H9 (cell line): Measurements from ENCODE around the gene KLHDC3. TPM values are rescaled to one million over a fixed set of nuclear protein-coding genes. Genes with fewer than 3 reads are reported as not detected.

Experiments
- DNase-seq: peaks from one replicate; pipeline ENCODE4 v3.0.0-alpha.2; 2017
- H2AFZ ChIP-seq: one replicate; pipeline ENCODE4 v1.6.1; 2013; ENCODE audit warnings: mild to moderate bottlenecking, low read length, control low read depth, moderate library complexity
- H2AK5ac ChIP-seq: 2 replicates; pipeline ENCODE4 v1.6.1; 2013; ENCODE audit warnings: low read length, control low read depth, mixed read lengths; ENCODE audit not compliant: insufficient read length
- H2BK120ac ChIP-seq: one replicate; pipeline ENCODE4 v1.6.1; 2013; ENCODE audit warnings: low read depth, mild to moderate bottlenecking, low read length, control low read depth, inconsistent platforms; ENCODE audit not compliant: poor library complexity, severe bottlenecking
- H2BK12ac ChIP-seq: 2 replicates; pipeline ENCODE4 v1.6.1; 2013; ENCODE audit warnings: low read length, control low read depth, mixed read lengths, low read depth; ENCODE audit not compliant: insufficient read length
- H2BK15ac ChIP-seq: 2 replicates; pipeline ENCODE4 v1.6.1; 2013; ENCODE audit warnings: low read depth, low read length, control low read depth
- H2BK20ac ChIP-seq: one replicate; pipeline ENCODE4 v1.6.1; 2013; ENCODE audit warnings: low read depth, mild to moderate bottlenecking, low read length, control low read depth, inconsistent platforms; ENCODE audit not compliant: poor library complexity, severe bottlenecking
- H2BK5ac ChIP-seq: 2 replicates; pipeline ENCODE4 v1.6.1; 2013; ENCODE audit warnings: low read length, control low read depth, mixed read lengths; ENCODE audit not compliant: insufficient read length
- H3K14ac ChIP-seq: 2 replicates; pipeline ENCODE4 v1.6.1; 2013; ENCODE audit warnings: low read length, control low read depth; ENCODE audit not compliant: insufficient read depth
- H3K18ac ChIP-seq: 2 replicates; pipeline ENCODE4 v1.6.1; 2013; ENCODE audit warnings: low read depth, mild to moderate bottlenecking, mixed read lengths, low read length, control low read depth; ENCODE audit not compliant: insufficient read length
- H3K23ac ChIP-seq: 2 replicates; pipeline ENCODE4 v1.6.1; 2013; ENCODE audit warnings: low read length, control low read depth, mixed read lengths, low read depth; ENCODE audit not compliant: insufficient read length
- H3K23me2 ChIP-seq: 2 replicates; pipeline ENCODE4 v1.6.1; 2013; ENCODE audit warnings: low read depth, mild to moderate bottlenecking, mixed read lengths, low read length, control low read depth; ENCODE audit not compliant: insufficient read length, poor library complexity, severe bottlenecking
- H3K27ac ChIP-seq: 2 replicates; pipeline ENCODE4 v1.5.1; 2013; ENCODE audit warnings: low read length, control low read depth, mixed read lengths, low read depth; ENCODE audit not compliant: insufficient read length
- H3K27me3 ChIP-seq: 2 replicates; pipeline ENCODE4 v1.6.1; 2013; ENCODE audit warnings: low read length, control low read depth, inconsistent platforms; ENCODE audit not compliant: insufficient read depth
- H3K4ac ChIP-seq: 2 replicates; pipeline ENCODE4 v1.6.1; 2013; ENCODE audit warnings: low read depth, mild to moderate bottlenecking, control low read depth, inconsistent platforms, low read length, moderate library complexity
- H3K4me1 ChIP-seq: 2 replicates; pipeline ENCODE4 v1.6.1; 2013; ENCODE audit warnings: low read length, control low read depth, inconsistent platforms; ENCODE audit not compliant: insufficient read depth
- H3K4me2 ChIP-seq: 2 replicates; pipeline ENCODE4 v1.6.1; 2013; ENCODE audit warnings: low read length, control low read depth, mixed read lengths; ENCODE audit not compliant: insufficient read length, insufficient read depth
- H3K56ac ChIP-seq: 2 replicates; pipeline ENCODE4 v1.6.1; 2013; ENCODE audit warnings: low read depth, mild to moderate bottlenecking, mixed read lengths, low read length, control low read depth; ENCODE audit not compliant: insufficient read length
- H3K79me1 ChIP-seq: 2 replicates; pipeline ENCODE4 v1.6.1; 2013; ENCODE audit warnings: low read depth, mild to moderate bottlenecking, moderate library complexity, low read length, control low read depth, inconsistent platforms; ENCODE audit not compliant: insufficient read depth, poor library complexity, severe bottlenecking
- H3K79me2 ChIP-seq: 2 replicates; pipeline ENCODE4 v1.6.1; 2013; ENCODE audit warnings: low read length, control low read depth, inconsistent platforms; ENCODE audit not compliant: insufficient read depth
- H3K9ac ChIP-seq: 2 replicates; pipeline ENCODE4 v1.6.1; 2013; ENCODE audit warnings: low read length, control low read depth, mixed read lengths; ENCODE audit not compliant: insufficient read length; ENCODE audit errors: extremely low read depth
- H3K9me3 ChIP-seq: one replicate; pipeline ENCODE4 v1.6.1; 2013; ENCODE audit warnings: low read depth, low read length, inconsistent platforms; ENCODE audit not compliant: control insufficient read depth
- H3T11ph ChIP-seq: one replicate; pipeline ENCODE4 v1.6.1; 2013; ENCODE audit warnings: mild to moderate bottlenecking, low read length, control low read depth, inconsistent platforms
- H4K20me1 ChIP-seq: one replicate; pipeline ENCODE4 v1.6.1; 2013; ENCODE audit not compliant: control insufficient read depth, insufficient read length, insufficient read depth
- H4K5ac ChIP-seq: 2 replicates; pipeline ENCODE4 v1.6.1; 2013; ENCODE audit warnings: low read depth, mild to moderate bottlenecking, mixed read lengths, low read length, control low read depth; ENCODE audit not compliant: insufficient read length
- H4K8ac ChIP-seq: replicated peaks from 2 replicates; pipeline ENCODE4 v1.6.1; 2013; ENCODE audit warnings: low read length, control low read depth, mixed read lengths, low read depth; ENCODE audit not compliant: insufficient read length
- H4K91ac ChIP-seq: 2 replicates; pipeline ENCODE4 v1.6.1; 2013; ENCODE audit warnings: low read depth, mild to moderate bottlenecking, moderate library complexity, mixed read lengths, low read length, control low read depth; ENCODE audit not compliant: insufficient read length
- H3K27ac Mint-ChIP-seq, 3 experiments: 2 replicates in 2 of 3; 3 replicates in 1 of 3; pipeline ENCODE4 v1.8.0; 2020 to 2021; ENCODE audit warnings: mixed read lengths in 3 of 3, mild to moderate bottlenecking in 1 of 3, moderate library complexity in 1 of 3
- H3K27me3 Mint-ChIP-seq: 2 replicates; pipeline ENCODE4 v1.8.0; 2021; ENCODE audit warnings: low read depth, mild to moderate bottlenecking, moderate library complexity, mixed read lengths
- H3K36me3 Mint-ChIP-seq, 3 experiments: 2 replicates in 2 of 3; 3 replicates in 1 of 3; pipeline ENCODE4 v1.8.0; 2020 to 2021; ENCODE audit warnings: low read depth in 3 of 3, mixed read lengths in 3 of 3; ENCODE audit not compliant: insufficient read depth in 1 of 3
- H3K4me1 Mint-ChIP-seq, 2 experiments: 2 replicates each; pipeline ENCODE4 v1.8.0; 2020; ENCODE audit warnings: mixed read lengths in 2 of 2
- H3K4me3 Mint-ChIP-seq, 2 experiments: 2 replicates in 1 of 2; 3 replicates in 1 of 2; pipeline ENCODE4 v1.8.0; 2020 to 2021; ENCODE audit warnings: mild to moderate bottlenecking in 2 of 2, mixed read lengths in 2 of 2, moderate library complexity in 1 of 2
- H3K9me3 Mint-ChIP-seq, 2 experiments: 2 replicates in 1 of 2; 3 replicates in 1 of 2; pipeline ENCODE4 v1.8.0; 2020; ENCODE audit warnings: mild to moderate bottlenecking in 2 of 2, mixed read lengths in 2 of 2, moderate library complexity in 1 of 2
- CTCF ChIP-seq: fragments of 200-600 bp; sonication (generic); conservative IDR thresholded peaks from 3 replicates; pipeline ENCODE4 v1.8.0; 2021; ENCODE audit warnings: antibody characterized with exemption, mild to moderate bottlenecking
- WGBS: extraction: QIAGEN DNeasy Blood & Tissue Kit; methylation state at CpG from one replicate; pipeline ENCODE4 v1.1.7; 2013; ENCODE audit warnings: missing lambda C conversion rate, low lambda C conversion rate, mixed read lengths; ENCODE audit not compliant: insufficient read length; ENCODE audit errors: extremely low coverage; 5-methylcytosine and 5-hydroxymethylcytosine counted together
- total RNA-seq: library from RNA; stranded (reverse); gene quantifications from 2 replicates; pipeline ENCODE4 v1.2.1, GENCODE V29; 2021

KLHDC3 gene
- total RNA-seq, 1 experiment from 2014 or later, result 146 TPM

GRCh38 chr6:42970871-42971612, 43.0 kb upstream of the KLHDC3 start:
- no peaks in the 10 kb centered on the region for H3K4me1 ChIP-seq
- H2BK12ac ChIP-seq, result no peak overlapping the region
- H4K91ac ChIP-seq, result no peak overlapping the region
- no peak overlapping the region for H2BK5ac ChIP-seq
- no peak overlapping the region for H2AFZ ChIP-seq
- H3K4ac ChIP-seq, result no peak overlapping the region
- H3K27ac ChIP-seq, result no peak overlapping the region
- no peak overlapping the region for H3T11ph ChIP-seq
- H4K8ac ChIP-seq, result no peak overlapping the region
- no peaks in the 10 kb centered on the region for H3K79me2 ChIP-seq
- no peak overlapping the region for H3K4me2 ChIP-seq
- H3K23ac ChIP-seq, result no peak overlapping the region
- WGBS, result no CpG with 5 or more reads among the region's 4 CpGs
- Mint-ChIP-seq H3K9me3 (no peaks in the 10 kb centered on the region), H3K27ac (no peak overlapping the region; a peak in 2 of 7 replicates), H3K27me3 (no peaks in the 10 kb centered on the region), H3K4me3 (no peak overlapping the region), H3K36me3 (peaks cover 2 to 23% (median 11%) of the 10 kb centered on the region in 3 experiments; a peak in 5 of 7 replicates), H3K4me1 (no peaks in the 10 kb centered on the region)
- no peaks in the 10 kb centered on the region for H3K27me3 ChIP-seq
- no peaks in the 10 kb centered on the region for H3K9me3 ChIP-seq
- H3K23me2 ChIP-seq, result no peaks in the 10 kb centered on the region
- no peak overlapping the region for H2BK20ac ChIP-seq
- no peaks in the 10 kb centered on the region for H4K20me1 ChIP-seq
- H3K79me1 ChIP-seq, result no peaks in the 10 kb centered on the region
- no peak overlapping the region for H3K56ac ChIP-seq
- H3K18ac ChIP-seq, result no peak overlapping the region
- TF ChIP-seq CTCF, result no peak
- H3K14ac ChIP-seq, result no peak overlapping the region
- no peak overlapping the region for H2AK5ac ChIP-seq
- no peak overlapping the region for H2BK15ac ChIP-seq
- H3K9ac ChIP-seq, result no peak overlapping the region
- DNase-seq, result no peak
- no peak overlapping the region for H4K5ac ChIP-seq
- no peak overlapping the region for H2BK120ac ChIP-seq
